SK-N-SH (cell line): ENCODE measurements around the gene CRMP1. TPM values are rescaled to one million over a fixed set of nuclear protein-coding genes. Genes with fewer than 3 reads are reported as not detected.

Experiments used
- CTCF ChIA-PET: fragments of 300-600, 350-600 bp; formaldehyde crosslinking; extraction: SDS; loops from one replicate; lab custom pipeline; 2021; lab: Yijun Ruan, JAX
- POLR2A ChIA-PET: fragments of 350-600 bp; sonication (Branson Sonifier 250); formaldehyde crosslinking; extraction: SDS; loops from one replicate; lab custom pipeline; 2020; ENCODE audit warnings: antibody characterized with exemption, inconsistent platforms; lab: Yijun Ruan, JAX
- DNase-seq: peaks from one replicate; pipeline ENCODE4 v3.0.0; 2012
- H2AFZ ChIP-seq: fragments of 200-600 bp; sonication (generic); 2 replicates; pipeline ENCODE4 v1.8.1; 2016; ENCODE audit warnings: antibody characterized with exemption, mild to moderate bottlenecking, low read depth
- H3F3A ChIP-seq: fragments of 200-600 bp; sonication (generic); replicated peaks from 2 replicates; pipeline ENCODE3; 2016; ENCODE audit warnings: antibody characterized with exemption, mild to moderate bottlenecking; ENCODE audit not compliant: insufficient read depth
- H3K27ac ChIP-seq, 2 experiments: fragments of 200-500 bp in 1 of 2; fragments of 200-600 bp in 1 of 2; sonication (Bioruptor generic) in 1 of 2; sonication (generic), shearing (Covaris generic) in 1 of 2; 2 replicates each; pipeline versions ENCODE4 v1.5.1 to v1.6.1; 2014 to 2016; ENCODE audit warnings: low read depth in 2 of 2, inconsistent platforms in 1 of 2, low read length in 1 of 2, mild to moderate bottlenecking in 1 of 2, mixed read lengths in 1 of 2
- H3K27me3 ChIP-seq: fragments of 200-600 bp; sonication (generic), shearing (Covaris generic); 2 replicates; pipeline ENCODE4 v1.6.1; 2016; ENCODE audit warnings: mixed run types; ENCODE audit not compliant: insufficient read depth
- H3K36me3 ChIP-seq, 2 experiments: fragments of 200-500 bp in 1 of 2; fragments of 200-600 bp in 1 of 2; sonication (Bioruptor generic) in 1 of 2; sonication (generic) in 1 of 2; replicated peaks in 1 of 2; 2 replicates each; pipeline versions ENCODE3 to v1.5.1; 2014 to 2016; ENCODE audit warnings: low read length in 1 of 2, mild to moderate bottlenecking in 1 of 2; ENCODE audit not compliant: insufficient read depth in 2 of 2, control insufficient read depth in 1 of 2
- H3K4me1 ChIP-seq, 2 experiments: fragments of 200-500 bp in 1 of 2; fragments of 200-600 bp in 1 of 2; sonication (Bioruptor generic) in 1 of 2; sonication (generic), shearing (Covaris generic) in 1 of 2; 2 replicates each; pipeline versions ENCODE4 v1.5.1 to v1.6.1; 2014 to 2016; ENCODE audit warnings: low read depth in 1 of 2, low read length in 1 of 2, mixed run types in 1 of 2; ENCODE audit not compliant: insufficient read depth in 2 of 2, control insufficient read depth in 1 of 2
- H3K4me2 ChIP-seq: fragments of 200-600 bp; sonication (generic), shearing (Covaris generic); 2 replicates; pipeline ENCODE4 v1.6.1; 2017; ENCODE audit warnings: mixed run types
- H3K4me3 ChIP-seq, 2 experiments: fragments of 200-500 bp in 1 of 2; fragments of 200-600 bp in 1 of 2; sonication (Bioruptor generic) in 1 of 2; sonication (generic), shearing (Covaris generic) in 1 of 2; 2 replicates each; pipeline versions ENCODE4 v1.5.1 to v1.8.1; 2014 to 2016; ENCODE audit warnings: low read depth in 2 of 2, inconsistent platforms in 1 of 2, low read length in 1 of 2, mild to moderate bottlenecking in 1 of 2, mixed read lengths in 1 of 2, moderate library complexity in 1 of 2
- H3K79me2 ChIP-seq: fragments of 200-600 bp; sonication (generic); 2 replicates; pipeline ENCODE4 v1.8.1; 2017; ENCODE audit warnings: mild to moderate bottlenecking; ENCODE audit not compliant: insufficient read depth
- H3K9ac ChIP-seq: fragments of 200-600 bp; sonication (generic); 2 replicates; pipeline ENCODE4 v1.6.1; 2017; ENCODE audit warnings: mixed run types
- H3K9me2 ChIP-seq: fragments of 200-600 bp; sonication (generic); 2 replicates; pipeline ENCODE4 v1.6.1; 2017; ENCODE audit warnings: mixed run types
- H3K9me3 ChIP-seq: fragments of 200-600 bp; sonication (generic); 2 replicates; pipeline ENCODE4 v1.6.1; 2017; ENCODE audit warnings: mixed run types, mild to moderate bottlenecking, moderate library complexity
- H4K20me1 ChIP-seq: fragments of 200-600 bp; sonication (generic); 2 replicates; pipeline ENCODE4 v1.6.1; 2017; ENCODE audit warnings: mild to moderate bottlenecking, mixed run types; ENCODE audit not compliant: insufficient read depth
- CHD2 ChIP-seq: fragments of 150-350 bp; IDR thresholded peaks from 2 replicates; pipeline ENCODE4 v1.6.1; 2018; ENCODE audit warnings: low read length; ENCODE audit not compliant: partially characterized antibody
- CTCF ChIP-seq: fragments of 200-600 bp; sonication (generic); IDR thresholded peaks from 2 replicates; pipeline ENCODE4 v1.6.1; 2017; ENCODE audit warnings: antibody characterized with exemption, mild to moderate bottlenecking, moderate library complexity
- ELF1 ChIP-seq: IDR thresholded peaks from 2 replicates; pipeline ENCODE4 v1.4.0; 2012
- EZH2phosphoT487 ChIP-seq: fragments of 200-600 bp; sonication (generic); IDR thresholded peaks from 2 replicates; pipeline ENCODE4 v1.6.1; 2017; ENCODE audit warnings: low read depth, mixed run types, mild to moderate bottlenecking, antibody characterized with exemption, moderate library complexity, borderline replicate concordance
- FOXJ3 ChIP-seq: sonication (generic); formaldehyde crosslinking; IDR thresholded peaks from 2 replicates; pipeline ENCODE4 v1.5.1; 2020; ENCODE audit warnings: mild to moderate bottlenecking, missing genetic modification reagents
- GABPA ChIP-seq: IDR thresholded peaks from 2 replicates; pipeline ENCODE4 v1.4.0; 2012; ENCODE audit warnings: low read depth, mild to moderate bottlenecking
- GATA2 ChIP-seq: sonication (generic); formaldehyde crosslinking; IDR thresholded peaks from 2 replicates; pipeline ENCODE4 v1.5.0; 2020; ENCODE audit warnings: mild to moderate bottlenecking, missing genetic modification reagents
- MEF2A ChIP-seq: IDR thresholded peaks from 2 replicates; pipeline ENCODE4 v1.4.0; 2012; ENCODE audit warnings: low read depth, borderline replicate concordance
- POLR2AphosphoS5 ChIP-seq: IDR thresholded peaks from 2 replicates; pipeline ENCODE4 v1.6.1; 2012; ENCODE audit warnings: low read depth, low read length
- RAD21 ChIP-seq: IDR thresholded peaks from 2 replicates; pipeline ENCODE4 v1.6.1; 2012; ENCODE audit warnings: mild to moderate bottlenecking, low read length
- RCOR1 ChIP-seq: fragments of 150-350 bp; IDR thresholded peaks from 2 replicates; pipeline ENCODE4 v1.6.1; 2017; ENCODE audit warnings: antibody characterized with exemption, low read length
- REST ChIP-seq: IDR thresholded peaks from 2 replicates; pipeline ENCODE4 v1.6.1; 2012; ENCODE audit warnings: mild to moderate bottlenecking, low read depth, low read length, moderate library complexity
- SMC3 ChIP-seq: IDR thresholded peaks from 2 replicates; pipeline ENCODE4 v1.6.1; 2012; ENCODE audit warnings: low read depth, low read length, improper control_type of control experiment
- TAF1 ChIP-seq: IDR thresholded peaks from 2 replicates; pipeline ENCODE4 v1.6.1; 2012; ENCODE audit warnings: low read depth, mild to moderate bottlenecking, low read length, moderate library complexity, borderline replicate concordance
- TCF12 ChIP-seq: IDR thresholded peaks from 2 replicates; pipeline ENCODE4 v1.4.0; 2012
- TEAD4 ChIP-seq: IDR thresholded peaks from 2 replicates; pipeline ENCODE4 v1.4.0; 2012; ENCODE audit warnings: mild to moderate bottlenecking, borderline replicate concordance; ENCODE audit not compliant: insufficient read depth
- USF1 ChIP-seq: IDR thresholded peaks from 2 replicates; pipeline ENCODE4 v1.4.0; 2012; ENCODE audit warnings: low read depth, borderline replicate concordance
- USF2 ChIP-seq: fragments of 150-350 bp; IDR thresholded peaks from 2 replicates; pipeline ENCODE4 v1.6.1; 2017; ENCODE audit warnings: antibody characterized with exemption, low read length, low read depth, borderline replicate concordance
- ZBTB33 ChIP-seq: IDR thresholded peaks from 2 replicates; pipeline ENCODE4 v1.4.0; 2012; ENCODE audit warnings: low read depth, borderline replicate concordance
- WGBS: methylation state at CpG from one replicate; pipeline ENCODE4 v1.1.6; 2017; ENCODE audit warnings: low lambda C conversion rate; 5-methylcytosine and 5-hydroxymethylcytosine counted together
- polyA plus RNA-seq, 3 experiments: library from polyadenylated mRNA; depleted of rRNA; stranded (reverse); fragments of >200 nt; gene quantifications; 2 replicates each; pipeline ENCODE4 v1.2.3, GENCODE V29; 2012

CRMP1 gene
- polyA plus RNA-seq, 1 of the 3 experiments (the other 2 are of a cell fraction), result 3.4 TPM

GRCh38 chr4:5816101-5816500 lies 76.8 kb downstream of the CRMP1 start:
- no peaks in the 10 kb centered on the region for H3K9me2 ChIP-seq
- no peaks in the 10 kb centered on the region for H3K79me2 ChIP-seq
- ChIA-PET CTCF (no interaction called here), POLR2A (no interaction called here)
- 96% methylated on average over 4 of the region's 8 CpGs for WGBS
- no peak overlapping the region for H3K4me2 ChIP-seq
- H3K9me3 ChIP-seq, result no peaks in the 10 kb centered on the region
- H3K36me3 ChIP-seq, result peaks cover 4 to 48% of the 10 kb centered on the region in 2 experiments
- no peak overlapping the region for H3K4me3 ChIP-seq
- DNase-seq, result no peak
- H3F3A ChIP-seq, result no peaks in the 10 kb centered on the region
- no peaks in the 10 kb centered on the region for H4K20me1 ChIP-seq
- no peak overlapping the region for H2AFZ ChIP-seq
- no peaks in the 10 kb centered on the region for H3K27me3 ChIP-seq
- H3K9ac ChIP-seq, result no peak overlapping the region
- no peaks in the 10 kb centered on the region for H3K4me1 ChIP-seq
- no peak overlapping the region for H3K27ac ChIP-seq
- no peak for TF ChIP-seq TEAD4
- no peak for TF ChIP-seq GABPA
- TF ChIP-seq USF1, result no peak
- no peak for TF ChIP-seq FOXJ3 (CRISPR knock-in tag)
- no peak for TF ChIP-seq POLR2AphosphoS5
- TF ChIP-seq RCOR1, result no peak
- TF ChIP-seq CHD2, result no peak
- no peak for TF ChIP-seq TAF1
- TF ChIP-seq ELF1, result no peak
- TF ChIP-seq RAD21, result no peak
- no peak for TF ChIP-seq ZBTB33
- TF ChIP-seq USF2, result no peak
- TF ChIP-seq CTCF, result no peak
- no peak for TF ChIP-seq GATA2 (CRISPR knock-in tag)
- no peak for TF ChIP-seq EZH2phosphoT487
- TF ChIP-seq TCF12, result no peak
- no peak for TF ChIP-seq REST
- TF ChIP-seq SMC3, result no peak
- no peak for TF ChIP-seq MEF2A
